Lower leg skin (tissue), 3 donors: ENCODE results near the gene MAU2.

Experiments
- CTCF ChIP-seq, 3 donors: fragments of 450-650 bp; IDR thresholded peaks; one replicate each; pipeline ENCODE4 v1.5.1; 2016; ENCODE audit warnings: antibody characterized with exemption in 3 of 3, mild to moderate bottlenecking in 3 of 3, moderate library complexity in 2 of 3
- POLR2A ChIP-seq, 2 donors: fragments of 450-650 bp; IDR thresholded peaks; one replicate each; pipeline ENCODE4 v1.6.1; 2016 to 2017; ENCODE audit warnings: antibody characterized with exemption in 2 of 2, mild to moderate bottlenecking in 1 of 2, moderate library complexity in 1 of 2

DNA sequence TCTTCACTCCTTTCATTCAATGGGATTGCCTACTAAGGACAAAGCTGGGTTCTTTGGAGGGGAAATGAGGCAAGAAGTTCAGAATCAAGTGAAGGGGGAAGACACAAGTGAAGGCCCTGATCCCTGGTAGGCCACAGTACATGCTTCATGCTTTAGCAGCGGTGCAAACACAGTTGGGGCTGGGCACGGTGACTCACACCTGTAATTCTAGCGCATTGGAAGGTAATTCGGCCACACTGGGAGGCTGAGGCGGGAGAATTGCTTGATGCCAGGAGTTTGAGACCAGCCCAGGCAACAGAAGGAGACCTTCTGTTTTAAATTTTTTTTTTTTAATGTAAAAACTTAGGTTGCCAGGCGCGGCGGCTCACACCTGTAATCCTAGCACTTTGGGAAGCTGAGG, 61.5 kb downstream of the MAU2 start:
- no peak for TF ChIP-seq CTCF (IDR thresholded peaks at IDR 0.05)
- no peak for TF ChIP-seq POLR2A (IDR thresholded peaks at IDR 0.05)
